ENCODE data around the gene SMG6.

SMG6 gene

GRCh38 chr17:2124391-2124790 is 179.2 kb downstream of the SMG6 start:
- H3K4me1 ChIP-seq (ENCODE audit: low read length): peaks cover 22% of the 10 kb centered on the region
- H3K9me3 ChIP-seq (ENCODE audit: insufficient read depth, low read length): no peaks in the 10 kb centered on the region
- no peak overlapping the region for H3K9ac ChIP-seq (ENCODE audit: low read length)
- H3K4me3 ChIP-seq (ENCODE audit: low read length): no peak overlapping the region
- TF ChIP-seq EZH2phosphoT487 (IDR thresholded peaks at IDR 0.05; ENCODE audit: low read depth) (no peak), CTCF (IDR thresholded peaks at IDR 0.05; ENCODE audit: low read depth, low read length) (no peak)
- no peaks in the 10 kb centered on the region for H3K79me2 ChIP-seq (ENCODE audit: low read length)
- H3K4me2 ChIP-seq (ENCODE audit: low read length): no peak overlapping the region
- H3K27ac ChIP-seq (ENCODE audit: low read length): no peak overlapping the region
- no peak overlapping the region for H2AFZ ChIP-seq (ENCODE audit: low read depth, low read length)
- no peaks in the 10 kb centered on the region for H3K36me3 ChIP-seq (replicated peaks; ENCODE audit: low read depth, low read length)
- H3K27me3 ChIP-seq (ENCODE audit: low read depth, low read length): no peaks in the 10 kb centered on the region
- H4K20me1 ChIP-seq (ENCODE audit: insufficient read depth, low read length): peaks cover 3% of the 10 kb centered on the region; the same call in 1 of the 2 replicates

GRCh38 chr17:2123375-2124251 is 180.0 kb downstream of the SMG6 start:
- no peak overlapping the region for H3K9ac ChIP-seq (ENCODE audit: low read length)
- peak overlapping the region; percentile 41 for H3K4me2 ChIP-seq (ENCODE audit: low read length)
- TF ChIP-seq CTCF (IDR thresholded peaks at IDR 0.05; ENCODE audit: low read depth, low read length) (no peak), EZH2phosphoT487 (IDR thresholded peaks at IDR 0.05; ENCODE audit: low read depth) (no peak)

GRCh38 chr17:2122641-2123302 is 180.8 kb downstream of the SMG6 start:
- H2AFZ ChIP-seq (ENCODE audit: low read depth, low read length): no peak overlapping the region
- no peaks in the 10 kb centered on the region for H3K79me2 ChIP-seq (ENCODE audit: low read length)
- no peaks in the 10 kb centered on the region for H3K27me3 ChIP-seq (ENCODE audit: low read depth, low read length)
- peaks cover 22% of the 10 kb centered on the region for H3K4me1 ChIP-seq (ENCODE audit: low read length)
- H4K20me1 ChIP-seq (ENCODE audit: insufficient read depth, low read length): peaks cover 3% of the 10 kb centered on the region; the same call in 1 of the 2 replicates
- H3K4me2 ChIP-seq (ENCODE audit: low read length): peak overlapping the region; percentile 41
- no peak overlapping the region for H3K9ac ChIP-seq (ENCODE audit: low read length)
- no peaks in the 10 kb centered on the region for H3K36me3 ChIP-seq (replicated peaks; ENCODE audit: low read depth, low read length)
- TF ChIP-seq EZH2phosphoT487 (IDR thresholded peaks at IDR 0.05; ENCODE audit: low read depth) (no peak), CTCF (IDR thresholded peaks at IDR 0.05; ENCODE audit: low read depth, low read length) (0 out of 2 replicates have a peak, but pooled peaks have one; percentile 5)
- H3K9me3 ChIP-seq (ENCODE audit: insufficient read depth, low read length): no peaks in the 10 kb centered on the region
- no peak overlapping the region; the same call in 1 of the 2 replicates for H3K4me3 ChIP-seq (ENCODE audit: low read length)
- no peak overlapping the region for H3K27ac ChIP-seq (ENCODE audit: low read length)

More at GRCh38 chr17:2123375-2124251, 180.0 kb downstream of the SMG6 start:
- H2AFZ ChIP-seq (ENCODE audit: low read depth, low read length): no peak overlapping the region
- no peaks in the 10 kb centered on the region for H3K9me3 ChIP-seq (ENCODE audit: insufficient read depth, low read length)
- H3K27ac ChIP-seq (ENCODE audit: low read length): no peak overlapping the region
- H4K20me1 ChIP-seq (ENCODE audit: insufficient read depth, low read length): peaks cover 3% of the 10 kb centered on the region; the same call in 1 of the 2 replicates
- H3K4me3 ChIP-seq (ENCODE audit: low read length): no peak overlapping the region; the same call in 1 of the 2 replicates
- H3K4me1 ChIP-seq (ENCODE audit: low read length): peaks cover 22% of the 10 kb centered on the region
- H3K27me3 ChIP-seq (ENCODE audit: low read depth, low read length): no peaks in the 10 kb centered on the region
- H3K36me3 ChIP-seq (replicated peaks; ENCODE audit: low read depth, low read length): no peaks in the 10 kb centered on the region
- H3K79me2 ChIP-seq (ENCODE audit: low read length): no peaks in the 10 kb centered on the region
